ENCODE data around the gene NDUFB4. TPM values are rescaled to one million over a fixed set of nuclear protein-coding genes. Genes with fewer than 3 reads are reported as not detected.

The NDUFB4 gene
- total RNA-seq, 4 donors from 2014 or later = 95.8 to 162 (median 148) TPM

DNA sequence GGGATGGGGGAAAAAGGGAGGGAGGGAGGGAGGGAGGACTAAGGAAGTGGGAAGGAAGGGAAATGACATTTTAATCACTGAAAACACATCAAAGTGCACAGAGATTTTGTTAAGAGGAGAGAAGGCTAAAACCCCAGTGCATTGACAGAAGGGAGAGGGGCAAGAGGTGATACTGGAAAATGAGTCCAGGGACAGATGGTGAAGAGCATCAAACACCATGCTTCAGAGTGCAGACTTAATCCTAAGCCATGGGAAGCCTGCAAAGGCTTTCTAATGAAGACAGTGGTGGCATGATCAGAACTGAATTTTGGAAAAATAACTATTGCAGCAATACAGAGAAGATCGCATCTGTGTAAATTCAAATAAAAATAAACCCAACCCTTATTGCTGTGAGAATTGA lies 44.1 kb downstream of the NDUFB4 start:
- no peaks in the 10 kb centered on the region for H3K4me1 ChIP-seq
- TF ChIP-seq POLR2AphosphoS5 (IDR thresholded peaks at IDR 0.05) (no peak), POLR2A (IDR thresholded peaks at IDR 0.05) (no peak), EP300 (IDR thresholded peaks at IDR 0.05) (no peak)
- TF ChIP-seq, protein P1, sequence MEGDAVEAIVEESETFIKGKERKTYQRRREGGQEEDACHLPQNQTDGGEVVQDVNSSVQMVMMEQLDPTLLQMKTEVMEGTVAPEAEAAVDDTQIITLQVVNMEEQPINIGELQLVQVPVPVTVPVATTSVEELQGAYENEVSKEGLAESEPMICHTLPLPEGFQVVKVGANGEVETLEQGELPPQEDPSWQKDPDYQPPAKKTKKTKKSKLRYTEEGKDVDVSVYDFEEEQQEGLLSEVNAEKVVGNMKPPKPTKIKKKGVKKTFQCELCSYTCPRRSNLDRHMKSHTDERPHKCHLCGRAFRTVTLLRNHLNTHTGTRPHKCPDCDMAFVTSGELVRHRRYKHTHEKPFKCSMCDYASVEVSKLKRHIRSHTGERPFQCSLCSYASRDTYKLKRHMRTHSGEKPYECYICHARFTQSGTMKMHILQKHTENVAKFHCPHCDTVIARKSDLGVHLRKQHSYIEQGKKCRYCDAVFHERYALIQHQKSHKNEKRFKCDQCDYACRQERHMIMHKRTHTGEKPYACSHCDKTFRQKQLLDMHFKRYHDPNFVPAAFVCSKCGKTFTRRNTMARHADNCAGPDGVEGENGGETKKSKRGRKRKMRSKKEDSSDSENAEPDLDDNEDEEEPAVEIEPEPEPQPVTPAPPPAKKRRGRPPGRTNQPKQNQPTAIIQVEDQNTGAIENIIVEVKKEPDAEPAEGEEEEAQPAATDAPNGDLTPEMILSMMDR (IDR thresholded peaks at IDR 0.05) = no peak

DNA sequence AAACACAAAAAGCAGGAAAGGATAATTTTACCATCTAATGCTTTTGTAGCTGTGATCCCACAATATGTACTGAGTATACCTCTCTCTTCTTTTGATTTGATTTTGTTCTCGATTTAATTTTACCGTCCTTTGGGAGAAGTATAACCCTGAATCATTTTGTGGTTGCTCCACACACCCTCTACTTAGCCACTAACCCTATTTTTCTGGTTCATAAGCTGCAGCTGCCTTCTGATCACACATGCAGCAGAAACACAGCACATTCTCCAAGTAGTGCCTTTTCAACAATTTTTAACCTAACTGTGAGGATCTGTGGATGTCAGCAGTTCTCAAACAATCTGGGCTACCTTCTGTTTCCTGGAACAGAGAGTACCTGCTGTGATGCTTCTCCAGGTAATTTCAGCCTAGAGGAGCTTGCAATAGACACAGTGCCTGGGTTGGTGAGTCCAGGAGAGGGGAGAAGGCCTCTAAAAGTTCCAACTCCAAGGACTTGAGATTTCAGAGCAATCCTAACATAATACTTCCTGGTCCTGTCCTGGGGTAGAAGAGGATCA lies 45.6 kb downstream of the NDUFB4 start:
- WGBS = 88% methylated on average over 2 of the region's 2 CpGs
- no peaks in the 10 kb centered on the region for H3K4me1 ChIP-seq
- H3K4me3 ChIP-seq = no peak overlapping the region
- H3K9me3 ChIP-seq = no peaks in the 10 kb centered on the region
- TF ChIP-seq, protein P1 (IDR thresholded peaks at IDR 0.05) = no peak
- TF ChIP-seq POLR2A (IDR thresholded peaks at IDR 0.05) = no peak
- TF ChIP-seq EP300 (IDR thresholded peaks at IDR 0.05) = no peak
- TF ChIP-seq POLR2AphosphoS5 (IDR thresholded peaks at IDR 0.05) = no peak
- H3K27ac ChIP-seq = no peak overlapping the region
- H3K27me3 ChIP-seq = no peaks in the 10 kb centered on the region
- DNase-seq (ENCODE audit: low spot score in 2 of 2) = no peak
- H3K36me3 ChIP-seq = no peaks in the 10 kb centered on the region

More for the DNA sequence above, 44.1 kb downstream of the NDUFB4 start:
- WGBS = 97% methylated on average over 1 of the region's 1 CpG
- DNase-seq (ENCODE audit: low spot score in 2 of 2) = no peak
- H3K36me3 ChIP-seq = no peaks in the 10 kb centered on the region
- no peaks in the 10 kb centered on the region for H3K27me3 ChIP-seq
- no peak overlapping the region for H3K27ac ChIP-seq
- H3K4me3 ChIP-seq = no peak overlapping the region
- H3K9me3 ChIP-seq = no peaks in the 10 kb centered on the region

DNA sequence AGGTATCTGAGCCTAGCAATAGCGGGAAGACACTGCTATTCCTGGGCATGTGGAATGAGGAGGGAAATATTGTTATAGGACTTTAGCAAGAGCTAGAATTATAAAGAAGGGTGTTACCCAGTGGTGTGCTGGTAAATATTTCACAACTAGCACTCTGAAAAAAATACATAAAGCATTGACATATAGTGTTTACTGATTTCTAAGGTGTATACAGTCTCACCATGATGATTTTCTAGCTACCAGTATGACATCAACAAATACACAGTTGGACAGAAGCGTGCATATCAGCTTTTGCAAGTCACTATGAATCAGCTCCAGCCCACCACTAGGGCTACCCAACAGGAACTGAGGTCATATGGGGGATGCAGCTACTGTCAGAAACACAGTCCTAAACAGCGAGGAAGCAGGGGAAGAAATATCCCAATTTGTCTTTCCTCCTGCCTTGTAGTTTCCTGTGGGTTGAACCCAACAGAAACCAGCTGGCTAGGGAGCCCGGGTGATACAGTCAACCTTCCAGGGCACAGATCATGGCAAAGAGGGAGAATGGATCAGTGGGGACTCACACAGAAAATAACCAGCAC lies 46.3 kb downstream of the NDUFB4 start:
- 63% methylated on average over 4 of the region's 4 CpGs for WGBS
- no peaks in the 10 kb centered on the region for H3K9me3 ChIP-seq
- no peaks in the 10 kb centered on the region for H3K4me1 ChIP-seq
- no peaks in the 10 kb centered on the region for H3K36me3 ChIP-seq
- H3K27me3 ChIP-seq = no peaks in the 10 kb centered on the region
- no peak for TF ChIP-seq EP300 (IDR thresholded peaks at IDR 0.05)
- TF ChIP-seq POLR2A (IDR thresholded peaks at IDR 0.05) = no peak
- TF ChIP-seq, protein P1 (IDR thresholded peaks at IDR 0.05) = no peak
- TF ChIP-seq POLR2AphosphoS5 (IDR thresholded peaks at IDR 0.05) = no peak
- H3K4me3 ChIP-seq = no peak overlapping the region
- no peak overlapping the region for H3K27ac ChIP-seq
- no peak for DNase-seq (ENCODE audit: low spot score in 2 of 2)

DNA sequence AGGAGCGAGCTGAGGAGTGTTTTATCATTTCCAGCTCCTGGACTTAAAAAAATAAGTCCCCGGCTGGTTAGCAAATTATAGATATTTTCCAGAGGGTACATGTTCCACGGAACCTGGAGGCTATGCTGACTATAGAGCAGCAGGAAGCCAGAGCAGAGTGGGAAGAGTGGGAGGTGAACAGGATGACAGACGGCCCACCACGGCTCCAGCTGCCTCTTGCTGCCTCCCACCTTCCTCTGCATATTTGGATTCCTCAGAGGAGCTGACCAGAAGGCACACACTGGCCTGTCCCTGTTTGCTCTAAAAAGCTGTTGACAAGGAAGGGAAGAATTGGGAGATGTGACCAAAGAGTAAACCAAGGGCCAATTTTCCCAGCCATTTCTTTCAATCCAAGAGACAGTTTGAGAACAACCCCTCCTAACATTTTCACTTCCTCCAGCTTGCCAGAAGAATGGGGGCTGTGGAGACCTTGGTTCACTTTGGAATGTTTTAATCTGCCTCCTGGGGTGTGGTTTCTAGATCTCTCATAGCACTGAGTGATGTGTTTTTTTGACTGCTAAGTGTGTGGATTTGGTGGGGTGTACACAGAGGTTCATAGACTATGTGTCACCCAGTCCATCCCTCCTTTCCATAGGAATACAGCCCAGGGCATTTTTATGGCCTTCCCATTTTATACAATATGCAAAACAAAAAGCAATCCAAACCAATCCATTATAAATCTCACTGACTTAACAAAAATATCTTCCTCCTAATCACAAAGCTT lies 49.1 kb downstream of the NDUFB4 start:
- no peaks in the 10 kb centered on the region for H3K27me3 ChIP-seq
- H3K4me3 ChIP-seq = no peak overlapping the region
- no peak for DNase-seq (ENCODE audit: low spot score in 2 of 2)
- H3K9me3 ChIP-seq = no peaks in the 10 kb centered on the region
- no peaks in the 10 kb centered on the region for H3K36me3 ChIP-seq
- H3K4me1 ChIP-seq = no peaks in the 10 kb centered on the region
- TF ChIP-seq POLR2A (IDR thresholded peaks at IDR 0.05) (no peak), POLR2AphosphoS5 (IDR thresholded peaks at IDR 0.05) (no peak), EP300 (IDR thresholded peaks at IDR 0.05) (no peak)
- TF ChIP-seq, protein P1 (IDR thresholded peaks at IDR 0.05) = no peak
- no peak overlapping the region for H3K27ac ChIP-seq
- WGBS = 32% methylated on average over 5 of the region's 5 CpGs

- TF ChIP-seq, protein P1 (IDR thresholded peaks at IDR 0.05) = no peak
- TF ChIP-seq POLR2A (IDR thresholded peaks at IDR 0.05) (no peak), POLR2AphosphoS5 (IDR thresholded peaks at IDR 0.05) (no peak), EP300 (IDR thresholded peaks at IDR 0.05) (no peak)
- 72% methylated on average over 5 of the region's 5 CpGs for WGBS
Observed at GRCh38 chr3:120646771-120647432, 50.8 kb downstream of the NDUFB4 start.

More at GRCh38 chr3:120646771-120647432, 50.8 kb downstream of the NDUFB4 start:
- no peak for DNase-seq (ENCODE audit: low spot score in 2 of 2)
- Histone ChIP-seq H3K27me3 (no peaks in the 10 kb centered on the region), H3K9me3 (no peaks in the 10 kb centered on the region), H3K36me3 (no peaks in the 10 kb centered on the region), H3K4me1 (no peaks in the 10 kb centered on the region), H3K4me3 (no peak overlapping the region), H3K27ac (no peak overlapping the region)
